K562 (cell line): Measurements from ENCODE around the gene MRPL58. TPM values are rescaled to one million over a fixed set of nuclear protein-coding genes. Genes with fewer than 3 reads are reported as not detected.

ENCODE experiments used
- CGGBP1 ChIP-seq: fragments of 250-450 bp; sonication (Bioruptor Pico); IDR thresholded peaks from 2 replicates; pipeline ENCODE4 v1.9.0; 2021; ENCODE audit warnings: mild to moderate bottlenecking
- ESRRB ChIP-seq: fragments of 250-450 bp; sonication (Bioruptor Pico); IDR thresholded peaks from 2 replicates; pipeline ENCODE4 v1.5.0; 2020; ENCODE audit warnings: mild to moderate bottlenecking, moderate library complexity, borderline replicate concordance
- FOXJ3 ChIP-seq: sonication (generic); formaldehyde crosslinking; IDR thresholded peaks from 2 replicates; pipeline ENCODE4 v1.4.0; 2020; ENCODE audit warnings: mild to moderate bottlenecking, missing genetic modification reagents
- MCM5 ChIP-seq: fragments of 450-650 bp; IDR thresholded peaks from 2 replicates; pipeline ENCODE4 v1.6.1; 2016; ENCODE audit warnings: low read depth
- MITF ChIP-seq: IDR thresholded peaks from 2 replicates; pipeline ENCODE4 v1.6.1; 2014; ENCODE audit warnings: antibody characterized with exemption
- NFXL1 ChIP-seq: fragments of 450-650 bp; formaldehyde crosslinking; IDR thresholded peaks from 2 replicates; pipeline ENCODE4 v1.4.0; 2021; ENCODE audit warnings: mild to moderate bottlenecking
- NONO ChIP-seq, 2 experiments: fragments of 200-400 bp in 1 of 2; fragments of 450-650 bp in 1 of 2; formaldehyde crosslinking in 1 of 2; IDR thresholded peaks; 2 replicates each; pipeline ENCODE4 v1.6.1; 2017; ENCODE audit warnings: low read depth in 2 of 2, mild to moderate bottlenecking in 2 of 2, moderate library complexity in 2 of 2, low read length in 1 of 2
- NR1H2 ChIP-seq: sonication (generic); formaldehyde crosslinking; IDR thresholded peaks from 2 replicates; pipeline ENCODE4 v1.4.0; 2020; ENCODE audit warnings: mild to moderate bottlenecking, missing genetic modification reagents
- SMAD4 ChIP-seq: fragments of 250-450 bp; sonication (Bioruptor Pico); conservative IDR thresholded peaks from 2 replicates; pipeline ENCODE4 v1.8.0; 2021; ENCODE audit warnings: inconsistent platforms, mild to moderate bottlenecking, moderate library complexity
- ZNF232 ChIP-seq: sonication (generic); formaldehyde crosslinking; IDR thresholded peaks from 2 replicates; pipeline ENCODE4 v1.8.0; 2022; ENCODE audit warnings: mild to moderate bottlenecking, missing genetic modification reagents
- ZNF282 ChIP-seq: sonication (generic); formaldehyde crosslinking; IDR thresholded peaks from 2 replicates; pipeline ENCODE4 v1.8.1; 2023; ENCODE audit warnings: missing genetic modification reagents
- ZNF586 ChIP-seq: fragments of 450-650 bp; formaldehyde crosslinking; conservative IDR thresholded peaks from 2 replicates; pipeline ENCODE4 v1.4.0; 2020; ENCODE audit warnings: mild to moderate bottlenecking, moderate library complexity
- ZNF707 ChIP-seq: fragments of 250-450 bp; sonication (Bioruptor Pico); conservative IDR thresholded peaks from 2 replicates; pipeline ENCODE4 v1.8.0; 2022; ENCODE audit warnings: inconsistent platforms, mild to moderate bottlenecking, moderate library complexity
- ZNF764 ChIP-seq: fragments of 250-450 bp; sonication (Bioruptor Pico); IDR thresholded peaks from 2 replicates; pipeline ENCODE4 v1.4.0; 2020; ENCODE audit warnings: low read depth, mild to moderate bottlenecking, moderate library complexity
- polyA plus RNA-seq, 8 experiments: library from polyadenylated mRNA; depleted of rRNA in 4 of 8; stranded (reverse) in 5 of 8; unstranded in 3 of 8; fragments of >200 nt; fragmentation: Nextera tagmentation in 2 of 8; fragmentation: Illumina TruSeq in 1 of 8; extraction: Ambion mirVana in 2 of 8; extraction: Trizol in 1 of 8; gene quantifications; 2 replicates each; pipeline versions ENCODE4 v1.2.1 to v1.2.3, GENCODE V29; 2011 to 2014; ENCODE audit warnings: inconsistent platforms in 1 of 8, missing spikeins in 1 of 8
- total RNA-seq, 7 experiments: library from RNA; depleted of rRNA in 6 of 7; stranded (reverse); fragments of >200 nt in 6 of 7; fragmentation: Illumina TruSeq in 2 of 7; extraction: Trizol in 2 of 7; gene quantifications; 2 replicates each; pipeline versions ENCODE4 v1.2.1 to v1.2.3, GENCODE V29; 2011 to 2021; ENCODE audit warnings: low replicate concordance in 1 of 7
- TF ChIP-seq, protein P1 (sequence below): fragments of 250-450 bp; sonication (Bioruptor Pico); IDR thresholded peaks from 2 replicates; pipeline ENCODE4 v1.8.0; 2021; ENCODE audit warnings: moderate library complexity, mild to moderate bottlenecking, inconsistent platforms
- TF ChIP-seq, protein P2 (sequence below): fragments of 450-650 bp; IDR thresholded peaks from 2 replicates; pipeline ENCODE4 v1.6.1; 2016; ENCODE audit warnings: low read depth

MRPL58 gene
- total and polyA plus RNA-seq, 9 of the 15 experiments (the other 6 are each of a cell fraction or from before 2014, with no cell fraction given), result 30.8 to 107 (median 72.4) TPM

DNA sequence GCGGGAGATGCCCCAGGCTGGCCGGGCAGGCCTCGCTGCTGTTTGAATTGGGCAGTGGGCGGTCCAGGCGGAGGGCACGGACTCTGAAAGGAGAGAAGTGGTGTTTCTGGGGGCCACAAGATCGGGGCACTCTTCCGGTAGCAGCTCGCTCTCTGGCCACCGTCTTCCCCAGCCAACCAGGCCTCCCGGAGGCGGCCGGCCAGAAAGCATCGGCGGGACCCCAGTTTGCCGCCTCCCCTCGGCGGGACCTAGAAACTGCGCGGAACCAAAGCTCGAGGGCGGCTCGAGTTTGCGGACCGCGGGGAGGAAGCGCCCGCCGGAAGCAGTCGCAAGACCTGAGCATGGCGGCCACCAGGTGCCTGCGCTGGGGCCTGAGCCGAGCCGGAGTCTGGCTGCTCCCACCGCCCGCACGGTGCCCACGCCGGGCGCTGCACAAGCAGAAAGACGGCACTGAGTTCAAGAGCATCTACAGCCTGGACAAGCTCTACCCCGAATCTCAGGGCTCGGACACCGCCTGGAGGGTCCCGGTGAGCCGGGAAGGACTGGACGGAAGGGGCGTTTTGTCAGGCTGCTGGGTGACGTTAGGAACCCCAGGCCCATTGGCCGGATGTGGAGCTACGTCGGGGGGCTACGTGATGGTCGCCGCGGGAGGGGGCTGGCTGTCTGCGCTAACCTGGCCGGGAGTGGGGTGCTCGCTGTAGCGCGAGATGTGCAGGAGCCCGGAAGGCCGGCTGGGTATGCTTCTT lies at the start of gene MRPL58 (continued):
- no peak for TF ChIP-seq MITF
- TF ChIP-seq FOXJ3 (CRISPR knock-in tag), result no peak
- TF ChIP-seq ZNF707 (CRISPR knock-in tag), result no peak
- TF ChIP-seq, protein P1, sequence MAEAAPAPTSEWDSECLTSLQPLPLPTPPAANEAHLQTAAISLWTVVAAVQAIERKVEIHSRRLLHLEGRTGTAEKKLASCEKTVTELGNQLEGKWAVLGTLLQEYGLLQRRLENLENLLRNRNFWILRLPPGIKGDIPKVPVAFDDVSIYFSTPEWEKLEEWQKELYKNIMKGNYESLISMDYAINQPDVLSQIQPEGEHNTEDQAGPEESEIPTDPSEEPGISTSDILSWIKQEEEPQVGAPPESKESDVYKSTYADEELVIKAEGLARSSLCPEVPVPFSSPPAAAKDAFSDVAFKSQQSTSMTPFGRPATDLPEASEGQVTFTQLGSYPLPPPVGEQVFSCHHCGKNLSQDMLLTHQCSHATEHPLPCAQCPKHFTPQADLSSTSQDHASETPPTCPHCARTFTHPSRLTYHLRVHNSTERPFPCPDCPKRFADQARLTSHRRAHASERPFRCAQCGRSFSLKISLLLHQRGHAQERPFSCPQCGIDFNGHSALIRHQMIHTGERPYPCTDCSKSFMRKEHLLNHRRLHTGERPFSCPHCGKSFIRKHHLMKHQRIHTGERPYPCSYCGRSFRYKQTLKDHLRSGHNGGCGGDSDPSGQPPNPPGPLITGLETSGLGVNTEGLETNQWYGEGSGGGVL (CRISPR knock-in tag), result no peak
- no peak for TF ChIP-seq ZNF586 (CRISPR knock-in tag)
- peak; percentile 62 to 83; a peak in 2 of 4 replicates for TF ChIP-seq NONO (IDR thresholded peaks at IDR 0.05; ENCODE audit: low read depth in 2 of 2, low read length in 1 of 2)
- peak; percentile 83 for TF ChIP-seq SMAD4 (CRISPR knock-in tag)
- TF ChIP-seq ZNF282 (CRISPR knock-in tag), result no peak
- TF ChIP-seq, protein P2, sequence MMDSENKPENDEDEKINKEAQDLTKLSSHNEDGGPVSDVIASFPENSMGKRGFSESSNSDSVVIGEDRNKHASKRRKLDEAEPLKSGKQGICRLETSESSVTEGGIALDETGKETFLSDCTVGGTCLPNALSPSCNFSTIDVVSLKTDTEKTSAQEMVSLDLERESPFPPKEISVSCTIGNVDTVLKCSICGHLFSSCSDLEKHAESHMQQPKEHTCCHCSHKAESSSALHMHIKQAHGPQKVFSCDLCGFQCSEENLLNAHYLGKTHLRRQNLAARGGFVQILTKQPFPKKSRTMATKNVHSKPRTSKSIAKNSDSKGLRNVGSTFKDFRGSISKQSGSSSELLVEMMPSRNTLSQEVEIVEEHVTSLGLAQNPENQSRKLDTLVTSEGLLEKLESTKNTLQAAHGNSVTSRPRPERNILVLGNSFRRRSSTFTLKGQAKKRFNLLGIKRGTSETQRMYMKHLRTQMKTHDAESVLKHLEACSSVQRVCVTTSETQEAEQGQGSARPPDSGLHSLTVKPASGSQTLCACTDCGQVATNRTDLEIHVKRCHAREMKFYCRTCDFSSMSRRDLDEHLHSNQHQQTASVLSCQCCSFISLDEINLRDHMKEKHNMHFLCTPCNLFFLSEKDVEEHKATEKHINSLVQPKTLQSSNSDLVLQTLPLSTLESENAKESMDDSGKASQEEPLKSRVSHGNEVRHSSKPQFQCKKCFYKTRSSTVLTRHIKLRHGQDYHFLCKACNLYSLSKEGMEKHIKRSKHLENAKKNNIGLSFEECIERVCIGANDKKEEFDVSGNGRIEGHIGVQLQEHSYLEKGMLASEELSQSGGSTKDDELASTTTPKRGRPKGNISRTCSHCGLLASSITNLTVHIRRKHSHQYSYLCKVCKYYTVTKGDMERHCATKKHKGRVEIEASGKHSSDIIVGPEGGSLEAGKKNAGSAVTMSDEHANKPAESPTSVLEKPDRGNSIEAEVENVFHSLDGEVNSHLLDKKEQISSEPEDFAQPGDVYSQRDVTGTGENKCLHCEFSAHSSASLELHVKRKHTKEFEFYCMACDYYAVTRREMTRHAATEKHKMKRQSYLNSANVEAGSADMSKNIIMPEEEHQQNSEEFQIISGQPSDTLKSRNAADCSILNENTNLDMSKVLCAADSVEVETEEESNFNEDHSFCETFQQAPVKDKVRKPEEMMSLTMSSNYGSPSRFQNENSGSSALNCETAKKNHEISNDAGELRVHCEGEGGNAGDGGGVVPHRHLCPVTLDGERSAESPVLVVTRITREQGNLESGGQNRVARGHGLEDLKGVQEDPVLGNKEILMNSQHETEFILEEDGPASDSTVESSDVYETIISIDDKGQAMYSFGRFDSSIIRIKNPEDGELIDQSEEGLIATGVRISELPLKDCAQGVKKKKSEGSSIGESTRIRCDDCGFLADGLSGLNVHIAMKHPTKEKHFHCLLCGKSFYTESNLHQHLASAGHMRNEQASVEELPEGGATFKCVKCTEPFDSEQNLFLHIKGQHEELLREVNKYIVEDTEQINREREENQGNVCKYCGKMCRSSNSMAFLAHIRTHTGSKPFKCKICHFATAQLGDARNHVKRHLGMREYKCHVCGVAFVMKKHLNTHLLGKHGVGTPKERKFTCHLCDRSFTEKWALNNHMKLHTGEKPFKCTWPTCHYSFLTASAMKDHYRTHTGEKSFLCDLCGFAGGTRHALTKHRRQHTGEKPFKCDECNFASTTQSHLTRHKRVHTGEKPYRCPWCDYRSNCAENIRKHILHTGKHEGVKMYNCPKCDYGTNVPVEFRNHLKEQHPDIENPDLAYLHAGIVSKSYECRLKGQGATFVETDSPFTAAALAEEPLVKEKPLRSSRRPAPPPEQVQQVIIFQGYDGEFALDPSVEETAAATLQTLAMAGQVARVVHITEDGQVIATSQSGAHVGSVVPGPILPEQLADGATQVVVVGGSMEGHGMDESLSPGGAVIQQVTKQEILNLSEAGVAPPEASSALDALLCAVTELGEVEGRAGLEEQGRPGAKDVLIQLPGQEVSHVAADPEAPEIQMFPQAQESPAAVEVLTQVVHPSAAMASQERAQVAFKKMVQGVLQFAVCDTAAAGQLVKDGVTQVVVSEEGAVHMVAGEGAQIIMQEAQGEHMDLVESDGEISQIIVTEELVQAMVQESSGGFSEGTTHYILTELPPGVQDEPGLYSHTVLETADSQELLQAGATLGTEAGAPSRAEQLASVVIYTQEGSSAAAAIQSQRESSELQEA, result no peak
- TF ChIP-seq ESRRB (CRISPR knock-in tag), result no peak
- TF ChIP-seq NFXL1 (CRISPR knock-in tag), result no peak
- no peak for TF ChIP-seq ZNF232 (CRISPR knock-in tag)
- no peak; the same call in 1 of the 2 replicates for TF ChIP-seq NR1H2
- no peak for TF ChIP-seq CGGBP1 (CRISPR knock-in tag)
- no peak for TF ChIP-seq MCM5
- TF ChIP-seq ZNF764, result peak; percentile 77
